GM23338 (cell line): ENCODE results near the gene FNIP2. TPM values are rescaled to one million over a fixed set of nuclear protein-coding genes. Genes with fewer than 3 reads are reported as not detected.

Experiments used
- ATAC-seq: fragments of 200-7000 bp; cut with Tn5 transposase; 3 replicates; pipeline ENCODE4 v1.9.1; 2020
- DNase-seq: peaks from one replicate; pipeline ENCODE4 v3.0.0-alpha.2; 2015; ENCODE audit warnings: low spot score
- H2AFZ ChIP-seq: fragments of 200-600 bp; sonication (generic); 2 replicates; pipeline ENCODE4 v1.8.0; 2016; ENCODE audit warnings: antibody characterized with exemption, mild to moderate bottlenecking, moderate library complexity
- H3F3A ChIP-seq: fragments of 200-600 bp; sonication (generic); replicated peaks from 2 replicates; pipeline ENCODE4 v1.8.0; 2017; ENCODE audit warnings: antibody characterized with exemption, mixed run types, low read depth
- H3K27ac ChIP-seq: fragments of 200-600 bp; sonication (generic); 2 replicates; pipeline ENCODE4 v1.6.1; 2016; ENCODE audit warnings: low read depth
- H3K27me3 ChIP-seq: fragments of 200-600 bp; sonication (generic); 2 replicates; pipeline ENCODE4 v1.8.0; 2016; ENCODE audit warnings: mild to moderate bottlenecking, mixed run types, moderate library complexity; ENCODE audit not compliant: insufficient read depth
- H3K36me3 ChIP-seq: fragments of 200-600 bp; sonication (generic); 2 replicates; pipeline ENCODE4 v1.8.0; 2016; ENCODE audit warnings: mild to moderate bottlenecking; ENCODE audit not compliant: insufficient read depth
- H3K4me1 ChIP-seq: fragments of 200-600 bp; sonication (generic); 2 replicates; pipeline ENCODE4 v1.8.0; 2016; ENCODE audit warnings: mild to moderate bottlenecking, moderate library complexity; ENCODE audit not compliant: insufficient read depth
- H3K4me2 ChIP-seq: fragments of 200-600 bp; sonication (generic); 2 replicates; pipeline ENCODE4 v1.7.1; 2017; ENCODE audit warnings: mixed run types
- H3K4me3 ChIP-seq: fragments of 200-600 bp; sonication (generic); 2 replicates; pipeline ENCODE4 v1.6.1; 2016; ENCODE audit warnings: mixed run types
- H3K79me2 ChIP-seq: fragments of 200-600 bp; sonication (generic); replicated peaks from 2 replicates; pipeline ENCODE4 v1.8.0; 2017; ENCODE audit warnings: mild to moderate bottlenecking; ENCODE audit not compliant: insufficient read depth
- H3K9me2 ChIP-seq: fragments of 200-600 bp; sonication (generic); 2 replicates; pipeline ENCODE4 v1.8.0; 2017; ENCODE audit not compliant: insufficient read depth
- H4K20me1 ChIP-seq: fragments of 200-600 bp; sonication (generic); replicated peaks from 2 replicates; pipeline ENCODE4 v1.8.0; 2017; ENCODE audit warnings: mild to moderate bottlenecking; ENCODE audit not compliant: insufficient read depth
- H3K27ac Mint-ChIP-seq: 2 replicates; pipeline ENCODE4 v1.8.0; 2020; ENCODE audit warnings: inconsistent platforms, mild to moderate bottlenecking, moderate library complexity, mixed read lengths
- H3K27me3 Mint-ChIP-seq: 3 replicates; pipeline ENCODE4 v1.8.0; 2022; ENCODE audit warnings: low read depth, mild to moderate bottlenecking, moderate library complexity, mixed read lengths, inconsistent platforms; ENCODE audit not compliant: insufficient read depth, poor library complexity
- H3K36me3 Mint-ChIP-seq: 3 replicates; pipeline ENCODE4 v1.8.0; 2021; ENCODE audit warnings: low read depth, mild to moderate bottlenecking, inconsistent platforms, moderate library complexity, mixed read lengths
- H3K4me1 Mint-ChIP-seq: 3 replicates; pipeline ENCODE4 v1.8.0; 2020; ENCODE audit warnings: mild to moderate bottlenecking, inconsistent platforms, mixed read lengths
- H3K4me3 Mint-ChIP-seq: 3 replicates; pipeline ENCODE4 v1.8.0; 2021; ENCODE audit warnings: moderate library complexity, mild to moderate bottlenecking, inconsistent platforms, mixed read lengths
- H3K9me3 Mint-ChIP-seq: 3 replicates; pipeline ENCODE4 v1.8.0; 2020; ENCODE audit warnings: moderate library complexity, mild to moderate bottlenecking, inconsistent platforms, mixed read lengths
- ETS1 ChIP-seq: IDR thresholded peaks from 2 replicates; pipeline ENCODE4 v1.6.1; 2016; ENCODE audit warnings: antibody characterized with exemption
- EZH2 ChIP-seq: fragments of 200-600 bp; sonication (generic); IDR thresholded peaks from one replicate; pipeline ENCODE4 v1.8.0; 2017; ENCODE audit warnings: antibody characterized with exemption, mild to moderate bottlenecking, low read depth; ENCODE audit not compliant: unreplicated experiment
- NANOG ChIP-seq: IDR thresholded peaks from 2 replicates; pipeline ENCODE4 v1.6.1; 2016; ENCODE audit warnings: antibody characterized with exemption, borderline replicate concordance
- ZNF114 ChIP-seq: fragments of 250-450 bp; sonication (Bioruptor Pico); IDR thresholded peaks from 2 replicates; pipeline ENCODE4 v1.5.0; 2020; ENCODE audit warnings: mild to moderate bottlenecking, moderate library complexity
- polyA plus RNA-seq: library from polyadenylated mRNA; unstranded; fragments of >200 nt; fragmentation: Nextera tagmentation; extraction: Ambion mirVana; gene quantifications from 2 replicates; pipeline ENCODE4 v1.2.1, GENCODE V29; 2016
- total RNA-seq: library from RNA; depleted of rRNA; stranded (reverse); fragments of >200 nt; shearing (Covaris generic); gene quantifications from 2 replicates; pipeline ENCODE4 v1.2.3, GENCODE V29; 2014
- TF ChIP-seq, protein P1 (sequence below): fragments of 250-450 bp; sonication (Bioruptor Pico); IDR thresholded peaks from 2 replicates; pipeline ENCODE4 v1.5.0; 2020; ENCODE audit warnings: mild to moderate bottlenecking, moderate library complexity
- TF ChIP-seq, protein P2 (sequence below), 2 experiments: fragments of 200-600 bp in 1 of 2; sonication (generic) in 1 of 2; conservative IDR thresholded peaks; 2 replicates each; pipeline versions ENCODE4 v1.5.1 to v1.6.1; 2016 to 2017; ENCODE audit warnings: antibody characterized with exemption in 2 of 2, low read depth in 2 of 2, mild to moderate bottlenecking in 2 of 2, moderate library complexity in 1 of 2

FNIP2 gene
- total and polyA plus RNA-seq, 2 experiments from 2014 or later, result 2.7 to 17.2 TPM

- TF ChIP-seq, protein P1, sequence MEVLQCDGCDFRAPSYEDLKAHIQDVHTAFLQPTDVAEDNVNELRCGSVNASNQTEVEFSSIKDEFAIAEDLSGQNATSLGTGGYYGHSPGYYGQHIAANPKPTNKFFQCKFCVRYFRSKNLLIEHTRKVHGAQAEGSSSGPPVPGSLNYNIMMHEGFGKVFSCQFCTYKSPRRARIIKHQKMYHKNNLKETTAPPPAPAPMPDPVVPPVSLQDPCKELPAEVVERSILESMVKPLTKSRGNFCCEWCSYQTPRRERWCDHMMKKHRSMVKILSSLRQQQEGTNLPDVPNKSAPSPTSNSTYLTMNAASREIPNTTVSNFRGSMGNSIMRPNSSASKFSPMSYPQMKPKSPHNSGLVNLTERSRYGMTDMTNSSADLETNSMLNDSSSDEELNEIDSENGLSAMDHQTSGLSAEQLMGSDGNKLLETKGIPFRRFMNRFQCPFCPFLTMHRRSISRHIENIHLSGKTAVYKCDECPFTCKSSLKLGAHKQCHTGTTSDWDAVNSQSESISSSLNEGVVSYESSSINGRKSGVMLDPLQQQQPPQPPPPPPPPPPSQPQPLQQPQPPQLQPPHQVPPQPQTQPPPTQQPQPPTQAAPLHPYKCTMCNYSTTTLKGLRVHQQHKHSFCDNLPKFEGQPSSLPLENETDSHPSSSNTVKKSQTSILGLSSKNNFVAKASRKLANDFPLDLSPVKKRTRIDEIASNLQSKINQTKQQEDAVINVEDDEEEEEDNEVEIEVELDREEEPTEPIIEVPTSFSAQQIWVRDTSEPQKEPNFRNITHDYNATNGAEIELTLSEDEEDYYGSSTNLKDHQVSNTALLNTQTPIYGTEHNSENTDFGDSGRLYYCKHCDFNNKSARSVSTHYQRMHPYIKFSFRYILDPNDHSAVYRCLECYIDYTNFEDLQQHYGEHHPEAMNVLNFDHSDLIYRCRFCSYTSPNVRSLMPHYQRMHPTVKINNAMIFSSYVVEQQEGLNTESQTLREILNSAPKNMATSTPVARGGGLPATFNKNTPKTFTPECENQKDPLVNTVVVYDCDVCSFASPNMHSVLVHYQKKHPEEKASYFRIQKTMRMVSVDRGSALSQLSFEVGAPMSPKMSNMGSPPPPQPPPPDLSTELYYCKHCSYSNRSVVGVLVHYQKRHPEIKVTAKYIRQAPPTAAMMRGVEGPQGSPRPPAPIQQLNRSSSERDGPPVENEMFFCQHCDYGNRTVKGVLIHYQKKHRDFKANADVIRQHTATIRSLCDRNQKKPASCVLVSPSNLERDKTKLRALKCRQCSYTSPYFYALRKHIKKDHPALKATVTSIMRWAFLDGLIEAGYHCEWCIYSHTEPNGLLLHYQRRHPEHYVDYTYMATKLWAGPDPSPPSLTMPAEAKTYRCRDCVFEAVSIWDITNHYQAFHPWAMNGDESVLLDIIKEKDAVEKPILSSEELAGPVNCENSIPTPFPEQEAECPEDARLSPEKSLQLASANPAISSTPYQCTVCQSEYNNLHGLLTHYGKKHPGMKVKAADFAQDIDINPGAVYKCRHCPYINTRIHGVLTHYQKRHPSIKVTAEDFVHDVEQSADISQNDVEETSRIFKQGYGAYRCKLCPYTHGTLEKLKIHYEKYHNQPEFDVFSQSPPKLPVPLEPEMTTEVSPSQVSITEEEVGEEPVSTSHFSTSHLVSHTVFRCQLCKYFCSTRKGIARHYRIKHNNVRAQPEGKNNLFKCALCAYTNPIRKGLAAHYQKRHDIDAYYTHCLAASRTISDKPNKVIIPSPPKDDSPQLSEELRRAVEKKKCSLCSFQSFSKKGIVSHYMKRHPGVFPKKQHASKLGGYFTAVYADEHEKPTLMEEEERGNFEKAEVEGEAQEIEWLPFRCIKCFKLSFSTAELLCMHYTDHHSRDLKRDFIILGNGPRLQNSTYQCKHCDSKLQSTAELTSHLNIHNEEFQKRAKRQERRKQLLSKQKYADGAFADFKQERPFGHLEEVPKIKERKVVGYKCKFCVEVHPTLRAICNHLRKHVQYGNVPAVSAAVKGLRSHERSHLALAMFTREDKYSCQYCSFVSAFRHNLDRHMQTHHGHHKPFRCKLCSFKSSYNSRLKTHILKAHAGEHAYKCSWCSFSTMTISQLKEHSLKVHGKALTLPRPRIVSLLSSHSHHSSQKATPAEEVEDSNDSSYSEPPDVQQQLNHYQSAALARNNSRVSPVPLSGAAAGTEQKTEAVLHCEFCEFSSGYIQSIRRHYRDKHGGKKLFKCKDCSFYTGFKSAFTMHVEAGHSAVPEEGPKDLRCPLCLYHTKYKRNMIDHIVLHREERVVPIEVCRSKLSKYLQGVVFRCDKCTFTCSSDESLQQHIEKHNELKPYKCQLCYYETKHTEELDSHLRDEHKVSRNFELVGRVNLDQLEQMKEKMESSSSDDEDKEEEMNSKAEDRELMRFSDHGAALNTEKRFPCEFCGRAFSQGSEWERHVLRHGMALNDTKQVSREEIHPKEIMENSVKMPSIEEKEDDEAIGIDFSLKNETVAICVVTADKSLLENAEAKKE (CRISPR knock-in tag), result no peak
- TF ChIP-seq NANOG (no peak), ZNF114 (no peak)
- TF ChIP-seq, protein P2, sequence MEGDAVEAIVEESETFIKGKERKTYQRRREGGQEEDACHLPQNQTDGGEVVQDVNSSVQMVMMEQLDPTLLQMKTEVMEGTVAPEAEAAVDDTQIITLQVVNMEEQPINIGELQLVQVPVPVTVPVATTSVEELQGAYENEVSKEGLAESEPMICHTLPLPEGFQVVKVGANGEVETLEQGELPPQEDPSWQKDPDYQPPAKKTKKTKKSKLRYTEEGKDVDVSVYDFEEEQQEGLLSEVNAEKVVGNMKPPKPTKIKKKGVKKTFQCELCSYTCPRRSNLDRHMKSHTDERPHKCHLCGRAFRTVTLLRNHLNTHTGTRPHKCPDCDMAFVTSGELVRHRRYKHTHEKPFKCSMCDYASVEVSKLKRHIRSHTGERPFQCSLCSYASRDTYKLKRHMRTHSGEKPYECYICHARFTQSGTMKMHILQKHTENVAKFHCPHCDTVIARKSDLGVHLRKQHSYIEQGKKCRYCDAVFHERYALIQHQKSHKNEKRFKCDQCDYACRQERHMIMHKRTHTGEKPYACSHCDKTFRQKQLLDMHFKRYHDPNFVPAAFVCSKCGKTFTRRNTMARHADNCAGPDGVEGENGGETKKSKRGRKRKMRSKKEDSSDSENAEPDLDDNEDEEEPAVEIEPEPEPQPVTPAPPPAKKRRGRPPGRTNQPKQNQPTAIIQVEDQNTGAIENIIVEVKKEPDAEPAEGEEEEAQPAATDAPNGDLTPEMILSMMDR (conservative IDR thresholded peaks at IDR 0.05; ENCODE audit: low read depth in 2 of 2), result no peak
Measured at GRCh38 chr4:158884280-158884679, 115.5 kb downstream of the FNIP2 start (continued).

- ATAC-seq, result no peak
- TF ChIP-seq NANOG (no peak), ETS1 (no peak), EZH2 (no peak)
- TF ChIP-seq, protein P1 (CRISPR knock-in tag), result no peak
Measured at GRCh38 chr4:158885564-158885963, 116.7 kb downstream of the FNIP2 start.

More at GRCh38 chr4:158885564-158885963, 116.7 kb downstream of the FNIP2 start:
- Histone ChIP-seq H3K79me2 (no peaks in the 10 kb centered on the region), H4K20me1 (no peaks in the 10 kb centered on the region), H3F3A (no peaks in the 10 kb centered on the region), H3K9me2 (peaks cover 3% of the 10 kb centered on the region; the same call in 1 of the 2 replicates), H3K27me3 (no peaks in the 10 kb centered on the region), H3K4me3 (no peak overlapping the region), H3K4me1 (no peaks in the 10 kb centered on the region; the same call in 1 of the 2 replicates), H3K27ac (no peak overlapping the region), H3K4me2 (no peak overlapping the region), H2AFZ (no peak overlapping the region), H3K36me3 (no peaks in the 10 kb centered on the region)
- no peak for DNase-seq
- Mint-ChIP-seq H3K4me3 (no peak overlapping the region), H3K4me1 (peaks cover 10% of the 10 kb centered on the region; the same call in 2 of the 3 replicates), H3K27ac (no peak overlapping the region), H3K36me3 (peaks cover 32% of the 10 kb centered on the region), H3K27me3 (peaks cover 2% of the 10 kb centered on the region), H3K9me3 (peaks cover 11% of the 10 kb centered on the region; the same call in 2 of the 3 replicates)
